ENCODE data around the gene ZAP70.

The ZAP70 gene

GRCh38 chr2:97688062-97688827, 25.1 kb upstream of the ZAP70 start:
- no peak for TF ChIP-seq CTCF (IDR thresholded peaks at IDR 0.05; ENCODE audit: low read depth, low read length)
- DNase-seq (ENCODE audit: extremely low read depth, low read depth), result no peak

- no peak for TF ChIP-seq CTCF (IDR thresholded peaks at IDR 0.05; ENCODE audit: low read depth, low read length)
- DNase-seq (ENCODE audit: extremely low read depth, low read depth), result no peak
Observed at GRCh38 chr2:97691166-97691565, 22.2 kb upstream of the ZAP70 start.

GRCh38 chr2:97693476-97693875, 19.9 kb upstream of the ZAP70 start:
- DNase-seq (ENCODE audit: extremely low read depth, low read depth), result no peak
- no peak for TF ChIP-seq CTCF (IDR thresholded peaks at IDR 0.05; ENCODE audit: low read depth, low read length)

- no peak for DNase-seq (ENCODE audit: extremely low read depth, low read depth)
- no peak for TF ChIP-seq CTCF (IDR thresholded peaks at IDR 0.05; ENCODE audit: low read depth, low read length)
Observed at GRCh38 chr2:97695744-97696143, 17.6 kb upstream of the ZAP70 start.

- peak; percentile 50 for DNase-seq (ENCODE audit: extremely low read depth, low read depth)
- peak; percentile 92 for TF ChIP-seq CTCF (IDR thresholded peaks at IDR 0.05; ENCODE audit: low read depth, low read length)
Observed at GRCh38 chr2:97697252-97698235, 15.8 kb upstream of the ZAP70 start.

GRCh38 chr2:97698530-97698929, 14.8 kb upstream of the ZAP70 start:
- no peak for DNase-seq (ENCODE audit: extremely low read depth, low read depth)
- TF ChIP-seq CTCF (IDR thresholded peaks at IDR 0.05; ENCODE audit: low read depth, low read length), result no peak

Measured in AG09319 (cell line).